D721Med (cell line): ENCODE data around the gene ANTKMT.

Experiments used
- DNase-seq: peaks from one replicate; pipeline ENCODE4 v3.0.0; 2011; ENCODE audit warnings: low spot score; ENCODE audit not compliant: insufficient read length
- FAIRE-seq: peaks from 2 replicates; lab custom pipeline; 2011; peaks lifted over from hg19 to GRCh38; lab: Jason Lieb, UNC
- CTCF ChIP-seq: IDR thresholded peaks from 2 replicates; pipeline ENCODE4 v1.5.1; 2012; ENCODE audit warnings: mild to moderate bottlenecking, control low read depth; ENCODE audit not compliant: insufficient read depth; ENCODE audit errors: missing control alignments

The ANTKMT gene

GRCh38 chr16:766008-766819, 45.3 kb downstream of the ANTKMT start:
- no peak for TF ChIP-seq CTCF
- DNase-seq: no peak
- FAIRE-seq: no peak

GRCh38 chr16:766820-767640, 46.1 kb downstream of the ANTKMT start:
- no peak for TF ChIP-seq CTCF
- FAIRE-seq: no peak
- DNase-seq: no peak

GRCh38 chr16:767743-768235, 46.8 kb downstream of the ANTKMT start:
- no peak for TF ChIP-seq CTCF
- no peak for DNase-seq
- FAIRE-seq: no peak

- no peak for DNase-seq
- TF ChIP-seq CTCF: no peak
- no peak for FAIRE-seq
Observed at GRCh38 chr16:768428-768827, 47.5 kb downstream of the ANTKMT start.

GRCh38 chr16:769184-769784, 48.3 kb downstream of the ANTKMT start:
- FAIRE-seq (no peak), DNase-seq (no peak)
- no peak for TF ChIP-seq CTCF

GRCh38 chr16:769934-770333, 49.0 kb downstream of the ANTKMT start:
- no peak for FAIRE-seq
- no peak for TF ChIP-seq CTCF
- DNase-seq: no peak
